ENCODE data around the gene PDLIM7. TPM values are rescaled to one million over a fixed set of nuclear protein-coding genes. Genes with fewer than 3 reads are reported as not detected.

PDLIM7 gene
- total and polyA plus RNA-seq, 2 experiments from 2014 or later = 94.7 to 128 TPM

DNA sequence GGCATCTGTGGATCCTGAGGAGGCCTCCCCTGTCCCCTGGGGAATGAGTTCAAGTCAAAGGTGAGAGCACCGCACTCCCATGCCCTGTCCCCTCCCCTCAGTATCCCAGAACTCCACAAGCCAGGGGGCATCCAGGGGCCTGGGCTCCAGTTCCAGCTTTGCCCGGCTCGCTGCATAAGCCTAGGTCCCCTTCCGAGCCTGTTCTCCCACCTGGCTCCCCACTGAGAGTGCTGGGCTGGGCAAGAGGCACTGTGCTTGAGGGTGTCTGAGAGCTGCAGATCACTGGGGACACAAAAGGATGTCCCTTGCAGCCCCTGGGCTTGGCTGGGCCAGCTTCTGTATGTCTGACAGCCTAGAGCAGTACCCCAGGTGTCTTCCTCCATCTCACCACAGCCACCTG lies 7.7 kb upstream of the PDLIM7 start (continued):
- TF ChIP-seq, protein P1, sequence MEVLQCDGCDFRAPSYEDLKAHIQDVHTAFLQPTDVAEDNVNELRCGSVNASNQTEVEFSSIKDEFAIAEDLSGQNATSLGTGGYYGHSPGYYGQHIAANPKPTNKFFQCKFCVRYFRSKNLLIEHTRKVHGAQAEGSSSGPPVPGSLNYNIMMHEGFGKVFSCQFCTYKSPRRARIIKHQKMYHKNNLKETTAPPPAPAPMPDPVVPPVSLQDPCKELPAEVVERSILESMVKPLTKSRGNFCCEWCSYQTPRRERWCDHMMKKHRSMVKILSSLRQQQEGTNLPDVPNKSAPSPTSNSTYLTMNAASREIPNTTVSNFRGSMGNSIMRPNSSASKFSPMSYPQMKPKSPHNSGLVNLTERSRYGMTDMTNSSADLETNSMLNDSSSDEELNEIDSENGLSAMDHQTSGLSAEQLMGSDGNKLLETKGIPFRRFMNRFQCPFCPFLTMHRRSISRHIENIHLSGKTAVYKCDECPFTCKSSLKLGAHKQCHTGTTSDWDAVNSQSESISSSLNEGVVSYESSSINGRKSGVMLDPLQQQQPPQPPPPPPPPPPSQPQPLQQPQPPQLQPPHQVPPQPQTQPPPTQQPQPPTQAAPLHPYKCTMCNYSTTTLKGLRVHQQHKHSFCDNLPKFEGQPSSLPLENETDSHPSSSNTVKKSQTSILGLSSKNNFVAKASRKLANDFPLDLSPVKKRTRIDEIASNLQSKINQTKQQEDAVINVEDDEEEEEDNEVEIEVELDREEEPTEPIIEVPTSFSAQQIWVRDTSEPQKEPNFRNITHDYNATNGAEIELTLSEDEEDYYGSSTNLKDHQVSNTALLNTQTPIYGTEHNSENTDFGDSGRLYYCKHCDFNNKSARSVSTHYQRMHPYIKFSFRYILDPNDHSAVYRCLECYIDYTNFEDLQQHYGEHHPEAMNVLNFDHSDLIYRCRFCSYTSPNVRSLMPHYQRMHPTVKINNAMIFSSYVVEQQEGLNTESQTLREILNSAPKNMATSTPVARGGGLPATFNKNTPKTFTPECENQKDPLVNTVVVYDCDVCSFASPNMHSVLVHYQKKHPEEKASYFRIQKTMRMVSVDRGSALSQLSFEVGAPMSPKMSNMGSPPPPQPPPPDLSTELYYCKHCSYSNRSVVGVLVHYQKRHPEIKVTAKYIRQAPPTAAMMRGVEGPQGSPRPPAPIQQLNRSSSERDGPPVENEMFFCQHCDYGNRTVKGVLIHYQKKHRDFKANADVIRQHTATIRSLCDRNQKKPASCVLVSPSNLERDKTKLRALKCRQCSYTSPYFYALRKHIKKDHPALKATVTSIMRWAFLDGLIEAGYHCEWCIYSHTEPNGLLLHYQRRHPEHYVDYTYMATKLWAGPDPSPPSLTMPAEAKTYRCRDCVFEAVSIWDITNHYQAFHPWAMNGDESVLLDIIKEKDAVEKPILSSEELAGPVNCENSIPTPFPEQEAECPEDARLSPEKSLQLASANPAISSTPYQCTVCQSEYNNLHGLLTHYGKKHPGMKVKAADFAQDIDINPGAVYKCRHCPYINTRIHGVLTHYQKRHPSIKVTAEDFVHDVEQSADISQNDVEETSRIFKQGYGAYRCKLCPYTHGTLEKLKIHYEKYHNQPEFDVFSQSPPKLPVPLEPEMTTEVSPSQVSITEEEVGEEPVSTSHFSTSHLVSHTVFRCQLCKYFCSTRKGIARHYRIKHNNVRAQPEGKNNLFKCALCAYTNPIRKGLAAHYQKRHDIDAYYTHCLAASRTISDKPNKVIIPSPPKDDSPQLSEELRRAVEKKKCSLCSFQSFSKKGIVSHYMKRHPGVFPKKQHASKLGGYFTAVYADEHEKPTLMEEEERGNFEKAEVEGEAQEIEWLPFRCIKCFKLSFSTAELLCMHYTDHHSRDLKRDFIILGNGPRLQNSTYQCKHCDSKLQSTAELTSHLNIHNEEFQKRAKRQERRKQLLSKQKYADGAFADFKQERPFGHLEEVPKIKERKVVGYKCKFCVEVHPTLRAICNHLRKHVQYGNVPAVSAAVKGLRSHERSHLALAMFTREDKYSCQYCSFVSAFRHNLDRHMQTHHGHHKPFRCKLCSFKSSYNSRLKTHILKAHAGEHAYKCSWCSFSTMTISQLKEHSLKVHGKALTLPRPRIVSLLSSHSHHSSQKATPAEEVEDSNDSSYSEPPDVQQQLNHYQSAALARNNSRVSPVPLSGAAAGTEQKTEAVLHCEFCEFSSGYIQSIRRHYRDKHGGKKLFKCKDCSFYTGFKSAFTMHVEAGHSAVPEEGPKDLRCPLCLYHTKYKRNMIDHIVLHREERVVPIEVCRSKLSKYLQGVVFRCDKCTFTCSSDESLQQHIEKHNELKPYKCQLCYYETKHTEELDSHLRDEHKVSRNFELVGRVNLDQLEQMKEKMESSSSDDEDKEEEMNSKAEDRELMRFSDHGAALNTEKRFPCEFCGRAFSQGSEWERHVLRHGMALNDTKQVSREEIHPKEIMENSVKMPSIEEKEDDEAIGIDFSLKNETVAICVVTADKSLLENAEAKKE (CRISPR knock-in tag; IDR thresholded peaks at IDR 0.05) = no peak
- TF ChIP-seq JUNB (IDR thresholded peaks at IDR 0.05; ENCODE audit: unreplicated experiment) (no peak), CREB1 (CRISPR knock-in tag; IDR thresholded peaks at IDR 0.05; ENCODE audit: low read depth) (no peak), EZH2 (IDR thresholded peaks at IDR 0.05; ENCODE audit: low read depth, unreplicated experiment) (no peak), STAT1 (IDR thresholded peaks at IDR 0.05; ENCODE audit: unreplicated experiment) (no peak), NANOG (IDR thresholded peaks at IDR 0.05; ENCODE audit: borderline replicate concordance) (no peak), EZH2phosphoT487 (IDR thresholded peaks at IDR 0.05; ENCODE audit: unreplicated experiment) (no peak), POLR2AphosphoS5 (IDR thresholded peaks at IDR 0.05; ENCODE audit: low read depth) (no peak)
- TF ChIP-seq, protein P2, sequence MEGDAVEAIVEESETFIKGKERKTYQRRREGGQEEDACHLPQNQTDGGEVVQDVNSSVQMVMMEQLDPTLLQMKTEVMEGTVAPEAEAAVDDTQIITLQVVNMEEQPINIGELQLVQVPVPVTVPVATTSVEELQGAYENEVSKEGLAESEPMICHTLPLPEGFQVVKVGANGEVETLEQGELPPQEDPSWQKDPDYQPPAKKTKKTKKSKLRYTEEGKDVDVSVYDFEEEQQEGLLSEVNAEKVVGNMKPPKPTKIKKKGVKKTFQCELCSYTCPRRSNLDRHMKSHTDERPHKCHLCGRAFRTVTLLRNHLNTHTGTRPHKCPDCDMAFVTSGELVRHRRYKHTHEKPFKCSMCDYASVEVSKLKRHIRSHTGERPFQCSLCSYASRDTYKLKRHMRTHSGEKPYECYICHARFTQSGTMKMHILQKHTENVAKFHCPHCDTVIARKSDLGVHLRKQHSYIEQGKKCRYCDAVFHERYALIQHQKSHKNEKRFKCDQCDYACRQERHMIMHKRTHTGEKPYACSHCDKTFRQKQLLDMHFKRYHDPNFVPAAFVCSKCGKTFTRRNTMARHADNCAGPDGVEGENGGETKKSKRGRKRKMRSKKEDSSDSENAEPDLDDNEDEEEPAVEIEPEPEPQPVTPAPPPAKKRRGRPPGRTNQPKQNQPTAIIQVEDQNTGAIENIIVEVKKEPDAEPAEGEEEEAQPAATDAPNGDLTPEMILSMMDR (conservative IDR thresholded peaks at IDR 0.05; ENCODE audit: low read depth in 2 of 2) = no peak
- TF ChIP-seq, protein P3, sequence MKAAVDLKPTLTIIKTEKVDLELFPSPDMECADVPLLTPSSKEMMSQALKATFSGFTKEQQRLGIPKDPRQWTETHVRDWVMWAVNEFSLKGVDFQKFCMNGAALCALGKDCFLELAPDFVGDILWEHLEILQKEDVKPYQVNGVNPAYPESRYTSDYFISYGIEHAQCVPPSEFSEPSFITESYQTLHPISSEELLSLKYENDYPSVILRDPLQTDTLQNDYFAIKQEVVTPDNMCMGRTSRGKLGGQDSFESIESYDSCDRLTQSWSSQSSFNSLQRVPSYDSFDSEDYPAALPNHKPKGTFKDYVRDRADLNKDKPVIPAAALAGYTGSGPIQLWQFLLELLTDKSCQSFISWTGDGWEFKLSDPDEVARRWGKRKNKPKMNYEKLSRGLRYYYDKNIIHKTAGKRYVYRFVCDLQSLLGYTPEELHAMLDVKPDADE (IDR thresholded peaks at IDR 0.05) = no peak
